UCSD-AML1 (cell line): ENCODE data around the gene MTHFD1.

ENCODE experiments used
- DNase-seq: peaks from one replicate; lab custom pipeline; 2025; ENCODE audit not compliant: unreplicated experiment; lab: John Stamatoyannopoulos, UW

Gene MTHFD1

DNA sequence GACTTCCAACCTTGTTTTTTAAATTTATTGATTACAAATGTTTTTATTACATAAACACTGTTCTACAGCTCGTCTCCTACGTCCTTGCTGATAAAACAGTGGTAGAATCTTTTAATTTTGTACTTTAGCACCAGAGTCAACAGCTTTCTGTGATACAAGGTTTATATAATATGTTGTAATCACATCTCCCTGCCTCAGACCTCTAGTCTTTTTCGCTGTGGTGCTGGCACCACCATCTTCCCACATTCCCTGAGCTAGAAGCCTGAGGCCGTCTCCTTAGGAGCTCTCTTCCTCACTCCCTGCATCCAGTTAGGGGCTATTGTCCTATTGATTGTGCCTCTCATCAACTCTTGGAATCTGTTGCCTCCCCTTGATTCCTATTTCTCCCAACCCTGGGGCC lies 17.1 kb downstream of the MTHFD1 start:
- DNase-seq = no peak

DNA sequence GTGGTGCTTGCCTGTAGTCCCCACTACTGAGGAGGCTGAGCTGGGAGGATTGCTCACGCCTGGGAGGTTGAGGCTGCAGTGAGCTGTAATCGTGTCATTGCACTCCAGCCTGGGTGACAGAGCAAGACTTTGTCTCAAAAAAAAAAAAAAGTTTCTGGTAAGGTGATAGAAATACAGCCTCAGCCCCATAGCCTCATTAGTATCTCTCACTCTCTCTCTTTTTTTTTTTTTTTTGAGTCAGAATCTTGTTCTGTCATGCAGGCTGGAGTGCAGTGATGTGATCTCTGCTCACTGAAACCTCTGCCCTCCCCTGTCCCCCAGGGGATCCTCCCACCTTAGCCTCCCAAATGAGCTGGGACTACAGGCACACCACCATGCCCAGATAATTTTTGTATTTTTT lies 19.2 kb downstream of the MTHFD1 start:
- no peak for DNase-seq

DNA sequence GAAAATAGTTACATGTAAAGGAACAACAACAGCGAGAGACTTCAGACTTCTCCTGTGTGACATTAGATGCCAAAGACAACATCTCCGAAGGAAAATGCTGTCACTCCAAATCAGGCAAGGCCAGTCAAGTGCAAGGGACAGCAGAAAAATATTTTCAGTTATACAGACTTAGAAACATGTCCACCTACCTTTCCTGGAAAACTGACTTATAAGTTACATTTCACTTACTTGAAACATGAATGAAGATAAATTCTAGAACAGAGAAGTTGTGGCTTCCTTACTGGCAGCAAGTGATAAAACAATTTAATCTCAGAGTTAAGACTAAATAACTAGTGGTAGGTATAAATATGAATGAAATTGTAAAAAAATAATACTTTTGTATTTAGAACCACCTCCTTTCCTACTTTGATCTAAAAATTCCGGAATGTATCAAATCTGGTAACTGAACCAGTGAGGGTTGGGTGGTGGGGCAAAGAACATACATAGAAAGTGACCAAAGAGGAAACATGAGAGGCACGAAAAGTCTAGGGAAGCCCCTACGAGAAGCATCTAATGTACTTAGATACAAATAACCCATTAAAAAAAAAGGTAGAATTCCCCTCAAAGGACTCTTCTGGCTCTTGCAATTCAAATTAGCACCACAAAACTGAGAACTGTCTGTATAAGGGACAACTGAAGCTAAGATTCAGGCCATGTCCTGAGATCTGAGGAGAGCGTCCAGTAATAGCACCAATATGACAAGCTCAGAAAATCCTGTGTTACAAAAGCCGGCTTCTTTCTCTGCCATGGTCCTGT lies 21.2 kb downstream of the MTHFD1 start:
- DNase-seq = no peak

DNA sequence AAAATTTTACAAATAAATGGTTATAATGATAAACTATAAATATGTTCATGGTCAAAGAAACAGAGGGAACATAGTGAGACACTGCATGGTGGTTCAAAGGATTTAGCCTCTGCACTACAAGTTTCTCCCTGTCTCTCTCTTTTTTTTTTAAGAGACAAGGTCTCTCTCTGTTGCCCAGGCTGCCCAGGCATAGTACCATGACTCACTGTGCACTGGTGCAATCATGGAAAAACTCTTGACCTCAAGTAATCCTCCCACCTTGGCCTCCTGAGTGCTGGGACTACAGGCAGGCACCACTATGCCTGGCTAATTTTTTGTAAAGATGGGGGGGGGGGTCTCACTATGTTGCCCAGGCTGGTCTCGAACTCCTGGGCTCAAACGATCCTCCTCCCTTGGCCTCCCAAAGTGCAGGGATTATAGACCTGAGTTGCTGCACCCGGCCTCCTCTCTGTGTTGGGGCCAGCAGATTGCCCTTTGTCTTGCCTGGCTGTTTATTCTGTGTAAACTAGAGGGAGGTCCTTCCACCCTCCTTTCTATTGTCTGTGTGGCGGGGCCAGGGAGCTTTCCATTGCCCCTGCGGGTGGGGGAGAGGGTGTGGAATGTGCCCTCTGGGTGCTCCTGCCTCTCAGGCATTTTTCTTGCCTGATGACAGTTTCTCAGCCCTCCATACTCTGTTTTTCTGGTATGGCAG lies 22.1 kb downstream of the MTHFD1 start:
- DNase-seq = no peak

DNA sequence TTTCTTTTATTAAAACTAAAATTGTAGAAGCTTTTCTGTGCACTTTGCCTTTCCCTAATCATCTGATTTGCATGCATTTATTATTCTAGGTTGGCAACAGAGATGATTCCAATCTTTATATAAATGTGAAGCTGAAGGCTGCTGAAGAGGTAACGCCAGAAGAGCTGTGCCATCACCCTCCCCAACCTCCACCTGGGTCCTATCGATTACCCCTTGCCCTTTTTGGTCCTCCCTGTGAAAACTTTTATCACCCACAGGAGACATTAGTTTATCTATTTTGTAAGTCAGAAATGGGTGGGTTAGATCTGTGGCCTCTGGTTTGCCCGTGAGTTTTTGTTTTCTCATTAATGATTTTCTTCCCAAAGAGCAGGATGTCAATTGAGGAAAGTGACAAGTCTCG lies 22.8 kb downstream of the MTHFD1 start:
- DNase-seq = no peak

DNA sequence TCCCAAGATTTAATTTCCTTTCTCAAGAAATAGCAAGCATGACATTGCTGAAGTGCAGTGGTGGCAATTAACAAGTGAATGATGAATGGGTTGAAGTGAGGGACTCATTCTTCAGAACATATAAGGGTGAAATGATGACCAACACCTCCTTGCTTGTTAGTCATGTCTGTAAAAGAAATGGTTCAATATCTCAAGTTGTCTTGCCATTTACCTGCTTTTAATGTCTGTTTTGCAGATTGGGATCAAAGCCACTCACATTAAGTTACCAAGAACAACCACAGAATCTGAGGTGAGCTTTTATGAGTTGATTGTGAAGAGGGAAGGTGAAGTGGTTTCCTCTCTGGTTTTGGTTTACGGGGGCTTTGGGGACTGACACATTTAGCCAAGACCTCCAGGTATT lies 24.1 kb downstream of the MTHFD1 start:
- no peak for DNase-seq

DNA sequence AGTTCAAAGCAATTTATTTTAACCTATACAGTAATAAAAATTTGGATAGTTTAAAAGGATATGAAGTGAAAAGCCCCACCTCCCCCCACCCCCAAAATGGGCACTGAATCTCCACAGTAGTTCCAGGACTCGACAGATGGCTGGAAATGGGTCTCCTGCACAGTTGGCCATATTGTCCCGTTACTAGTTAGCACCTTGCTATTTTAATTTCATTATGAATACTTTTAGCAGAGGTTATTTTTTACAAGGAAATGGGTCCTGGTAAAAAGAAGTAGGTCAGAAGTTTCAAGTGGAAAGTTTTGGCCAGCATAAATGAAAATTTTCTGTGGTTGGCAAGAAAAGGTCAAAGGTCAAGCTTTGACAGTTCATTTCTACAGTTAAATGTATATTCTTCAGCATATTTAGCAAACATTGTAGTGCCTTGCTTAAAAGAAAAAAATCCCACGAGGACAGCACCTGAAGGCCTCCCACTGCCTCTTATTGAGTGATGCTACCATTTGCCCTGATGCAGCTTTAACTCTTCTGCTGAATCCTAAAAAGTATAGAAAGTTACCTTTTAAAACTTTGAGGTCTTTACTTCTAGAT lies 28.3 kb downstream of the MTHFD1 start:
- DNase-seq = no peak

DNA sequence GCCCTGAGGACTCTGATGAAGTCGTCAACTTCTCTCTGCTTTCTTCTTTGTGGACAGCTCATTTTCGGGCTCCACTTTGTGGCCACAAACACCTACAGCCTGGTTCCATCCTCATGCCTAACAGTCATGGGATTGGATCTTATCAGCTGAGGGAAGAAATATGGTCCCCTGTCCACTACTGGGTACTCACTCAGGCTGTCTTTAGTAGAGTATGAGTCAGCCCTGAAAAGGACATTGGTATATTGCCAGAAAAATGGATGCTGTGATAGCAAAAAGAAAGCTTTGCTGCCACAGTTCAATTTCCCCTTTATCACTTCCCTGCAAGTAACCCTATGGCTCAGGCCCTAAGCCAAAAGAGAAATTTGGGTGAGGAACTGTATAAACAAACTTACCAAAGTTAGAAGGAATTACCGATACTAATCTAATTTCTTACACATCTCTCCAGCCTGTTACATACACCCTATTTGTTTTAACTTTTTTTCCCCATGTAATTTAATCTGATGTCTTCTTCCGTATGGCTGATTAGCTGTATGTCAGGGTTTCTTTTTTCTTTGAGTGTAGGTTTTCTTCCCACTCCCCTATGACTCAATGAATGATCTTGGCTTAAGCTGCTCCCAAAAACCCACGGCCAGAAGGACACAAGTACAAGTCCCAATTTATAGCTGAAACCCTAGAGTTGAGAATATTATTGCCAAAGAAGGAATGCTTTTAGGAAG lies 29.1 kb downstream of the MTHFD1 start:
- no peak for DNase-seq

DNA sequence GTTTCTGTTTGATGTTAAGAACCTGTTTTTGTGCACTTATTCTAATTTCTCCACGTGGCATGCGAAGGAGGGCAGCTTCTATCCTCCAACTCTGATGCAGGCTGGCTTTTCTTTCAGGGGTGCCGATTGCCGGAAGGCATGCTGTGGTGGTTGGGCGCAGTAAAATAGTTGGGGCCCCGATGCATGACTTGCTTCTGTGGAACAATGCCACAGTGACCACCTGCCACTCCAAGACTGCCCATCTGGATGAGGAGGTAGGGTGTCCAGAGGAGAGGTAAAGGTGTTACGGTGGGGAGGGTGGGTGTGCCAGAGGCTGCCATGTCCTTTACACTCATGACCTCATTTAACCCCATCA lies 29.6 kb downstream of the MTHFD1 start:
- DNase-seq = no peak

DNA sequence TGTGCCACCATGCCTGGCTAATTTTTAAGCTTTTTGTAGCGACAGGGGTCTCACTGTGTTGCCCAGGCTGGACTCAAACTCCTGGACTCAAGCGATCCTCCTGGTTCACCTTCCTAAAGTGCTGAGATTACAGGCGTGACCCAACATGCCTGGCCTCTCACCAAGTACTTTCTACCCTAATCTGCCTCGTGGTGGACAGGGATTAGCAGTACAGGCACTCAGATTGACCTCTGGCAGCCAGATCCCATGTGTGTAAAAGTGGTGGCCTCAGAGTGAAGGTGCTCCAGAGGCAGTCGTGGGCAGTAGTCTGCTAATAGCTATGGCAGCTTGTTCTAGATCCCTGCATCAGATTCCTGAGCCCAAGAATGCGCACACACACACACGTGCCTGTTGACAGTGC lies 30.9 kb downstream of the MTHFD1 start:
- DNase-seq = no peak

DNA sequence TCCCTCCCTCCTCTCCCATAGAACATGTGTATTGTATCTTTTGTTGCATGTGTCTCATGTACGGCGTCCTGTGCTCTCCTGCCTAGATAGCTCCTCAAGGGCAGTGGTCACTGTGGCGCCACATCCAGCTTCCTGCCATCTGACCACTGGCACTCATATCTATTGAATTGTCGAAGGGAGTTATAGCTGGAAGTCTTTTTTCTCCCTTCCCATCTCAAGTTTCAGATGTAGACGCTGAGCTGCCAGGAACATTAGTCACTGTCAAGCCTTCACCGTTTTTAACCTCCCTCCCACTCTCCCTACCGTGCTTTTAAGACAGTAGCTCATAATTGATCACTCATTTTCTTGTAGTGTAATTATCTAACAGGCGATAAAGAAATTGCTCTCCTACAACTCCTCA lies 33.0 kb downstream of the MTHFD1 start:
- DNase-seq = no peak

DNA sequence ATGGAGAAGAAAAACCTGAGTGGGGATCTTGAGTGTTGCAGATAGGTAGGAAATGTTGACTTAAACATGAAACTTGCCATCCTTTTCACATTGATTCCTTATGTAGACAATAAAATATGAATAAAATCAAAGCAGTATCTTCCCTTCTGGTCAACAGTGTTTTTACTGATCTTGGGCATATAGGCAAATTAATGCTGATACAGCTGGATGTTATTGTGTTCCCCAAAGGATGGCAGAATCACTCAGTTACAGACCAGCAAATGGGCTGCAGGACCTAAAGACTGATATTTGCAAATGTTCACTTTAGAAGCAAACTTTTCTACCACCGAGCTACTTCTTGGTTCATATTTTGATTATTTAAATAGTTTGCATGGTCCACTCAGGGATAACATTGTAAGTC lies 33.9 kb downstream of the MTHFD1 start:
- no peak for DNase-seq

DNA sequence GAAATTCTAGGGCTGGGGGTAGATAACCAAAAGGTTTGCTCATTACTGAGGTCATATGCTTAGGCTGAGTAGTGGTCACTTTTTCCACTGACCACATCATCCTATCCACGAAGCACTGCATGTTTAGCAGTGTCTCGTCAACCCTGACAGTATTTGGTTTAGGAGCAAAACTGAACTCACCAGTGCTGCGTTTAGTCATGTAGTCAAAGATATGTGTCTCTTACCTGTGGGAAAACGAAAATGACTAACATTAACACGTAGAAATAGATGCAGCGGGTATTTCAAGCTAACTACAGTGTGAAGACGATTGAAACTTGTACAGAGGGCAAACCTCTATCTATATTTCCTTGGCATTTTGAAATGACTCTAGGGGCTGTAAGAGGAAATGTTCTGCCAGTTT lies 34.6 kb downstream of the MTHFD1 start:
- DNase-seq = no peak

DNA sequence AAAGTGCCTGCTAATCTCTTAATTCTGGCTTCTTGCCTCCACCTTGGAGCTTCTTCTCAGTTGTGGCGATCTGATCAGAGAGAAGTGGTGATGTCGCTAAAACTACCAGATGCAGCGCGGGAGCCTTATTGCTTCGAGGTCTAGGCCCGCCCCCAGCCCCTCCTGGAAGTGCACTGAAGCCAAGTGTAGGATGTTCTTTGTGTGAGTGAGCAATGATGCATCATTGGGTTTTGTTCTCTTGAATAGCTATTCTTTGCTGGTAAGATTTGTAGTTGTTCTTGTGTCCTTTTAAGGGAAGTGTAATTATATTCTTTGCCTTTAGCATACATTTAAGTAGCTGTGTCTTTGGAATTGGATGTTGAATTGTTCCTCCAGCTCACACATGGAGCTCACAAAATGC lies 35.8 kb downstream of the MTHFD1 start:
- no peak for DNase-seq

DNA sequence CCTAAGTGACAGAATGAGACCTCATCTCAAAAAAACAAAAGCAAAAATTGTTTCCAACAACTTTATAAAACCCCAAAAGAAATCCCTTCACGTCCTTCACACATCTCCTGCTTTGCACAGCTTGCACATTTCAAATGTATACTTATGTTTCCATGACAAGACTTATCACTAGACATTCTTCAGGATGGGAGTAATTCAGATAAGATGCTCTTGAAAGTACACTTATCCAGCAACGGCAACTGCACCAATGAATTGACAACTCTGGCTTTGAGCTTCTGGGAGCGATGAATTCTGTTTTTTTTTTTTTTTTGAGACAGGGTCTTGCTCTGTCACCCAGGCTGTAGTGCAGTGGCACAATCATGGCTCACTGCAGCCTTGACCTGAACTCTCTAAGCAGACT lies 46.4 kb downstream of the MTHFD1 start:
- no peak for DNase-seq

DNA sequence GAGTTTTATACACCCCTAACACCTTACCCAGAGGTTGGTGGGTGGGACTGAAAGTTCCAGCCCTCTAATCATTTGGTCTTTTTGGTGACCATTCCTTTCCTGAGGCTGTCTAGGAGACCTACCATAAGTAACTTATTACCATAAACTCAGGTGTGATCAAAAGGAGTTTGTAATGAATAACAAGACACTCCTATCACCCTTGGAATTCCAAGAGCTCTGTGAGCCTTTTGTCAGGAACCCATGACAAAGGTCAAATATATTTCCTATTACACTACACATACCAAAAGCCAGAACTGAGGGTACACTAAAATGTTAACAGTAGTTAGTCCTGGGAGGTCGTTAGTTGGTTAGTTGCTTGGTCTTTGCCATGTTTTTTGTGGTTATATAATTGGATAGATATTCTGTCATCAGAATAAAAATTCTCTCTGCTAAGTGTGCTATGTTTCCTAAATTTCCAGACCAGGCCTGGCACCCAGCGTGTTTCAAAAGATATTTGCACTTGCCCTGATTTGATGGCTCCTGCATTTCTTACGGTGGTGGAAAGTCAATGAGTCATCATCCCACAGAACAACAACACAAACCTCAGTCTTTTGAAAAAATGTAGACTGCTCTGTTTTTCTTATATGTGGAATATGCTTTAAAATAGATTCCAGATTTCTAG lies 50.2 kb downstream of the MTHFD1 start:
- no peak for DNase-seq

DNA sequence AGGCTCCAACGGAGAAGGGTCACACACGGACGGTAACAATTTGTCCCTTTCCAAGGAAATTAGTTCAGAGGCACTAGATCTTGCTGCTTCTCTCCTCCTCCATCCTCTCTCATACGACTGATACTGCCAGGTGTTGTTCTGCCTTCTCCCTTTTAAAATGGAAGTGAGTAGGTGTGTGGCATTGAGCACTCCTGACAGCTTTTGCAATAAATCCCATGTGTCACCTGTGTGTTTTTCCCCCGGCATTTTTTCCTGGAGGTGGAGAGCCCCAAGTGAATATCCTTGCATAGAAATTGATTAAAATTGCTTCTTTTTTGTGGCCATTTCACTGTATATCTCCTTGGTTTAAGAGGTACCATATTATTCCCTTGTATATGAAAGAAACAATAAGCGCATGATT lies 51.0 kb downstream of the MTHFD1 start:
- no peak for DNase-seq

DNA sequence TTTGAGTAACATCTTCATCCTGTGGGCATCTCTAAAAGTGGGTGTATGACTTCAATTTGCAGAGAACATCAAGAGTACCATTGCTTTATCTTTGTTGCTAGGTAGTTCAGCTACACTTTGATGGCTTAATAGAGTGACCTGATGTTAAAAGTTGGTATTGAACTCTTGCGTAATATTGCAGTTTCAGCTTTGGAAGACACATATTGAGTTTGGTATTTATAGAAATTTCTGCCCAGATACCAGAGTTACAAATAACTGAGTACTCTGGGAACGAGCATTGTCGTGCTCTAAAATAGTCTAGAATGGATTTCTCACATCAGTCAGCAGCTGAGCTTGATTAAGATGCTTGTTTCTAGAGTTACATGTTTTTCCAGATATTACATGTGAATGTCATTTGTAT lies 52.3 kb downstream of the MTHFD1 start:
- DNase-seq = no peak

DNA sequence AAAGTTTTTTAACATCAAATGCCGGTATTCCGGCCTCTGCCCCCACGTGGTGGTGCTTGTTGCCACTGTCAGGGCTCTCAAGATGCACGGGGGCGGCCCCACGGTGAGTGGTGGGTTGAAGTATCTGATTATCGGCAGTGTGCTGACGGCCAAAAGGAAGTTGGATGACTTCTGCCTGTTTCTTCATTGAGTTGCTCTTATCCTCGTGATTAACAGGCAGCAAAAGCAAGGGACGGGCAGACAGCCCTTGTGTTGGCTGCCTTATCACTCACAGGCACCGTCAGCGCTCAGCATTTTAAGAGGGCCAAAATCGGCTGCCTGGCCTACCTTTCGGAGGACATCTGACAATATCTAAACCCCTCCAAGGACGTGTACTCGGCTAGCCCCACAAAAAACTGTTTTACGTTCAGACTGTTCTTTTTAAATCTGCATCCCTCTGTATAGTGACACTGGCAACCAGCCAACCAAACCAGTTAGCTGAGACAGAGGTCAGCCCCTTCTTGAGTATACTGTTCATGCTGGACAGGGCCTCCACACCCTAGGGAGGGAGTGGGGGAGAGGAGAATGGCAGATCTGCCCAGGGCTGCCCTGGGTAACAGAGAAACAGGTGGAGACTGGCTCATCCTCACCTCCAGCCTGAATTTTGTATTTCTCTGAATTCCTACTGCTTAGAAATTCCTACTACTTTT lies 54.3 kb downstream of the MTHFD1 start:
- DNase-seq = no peak

DNA sequence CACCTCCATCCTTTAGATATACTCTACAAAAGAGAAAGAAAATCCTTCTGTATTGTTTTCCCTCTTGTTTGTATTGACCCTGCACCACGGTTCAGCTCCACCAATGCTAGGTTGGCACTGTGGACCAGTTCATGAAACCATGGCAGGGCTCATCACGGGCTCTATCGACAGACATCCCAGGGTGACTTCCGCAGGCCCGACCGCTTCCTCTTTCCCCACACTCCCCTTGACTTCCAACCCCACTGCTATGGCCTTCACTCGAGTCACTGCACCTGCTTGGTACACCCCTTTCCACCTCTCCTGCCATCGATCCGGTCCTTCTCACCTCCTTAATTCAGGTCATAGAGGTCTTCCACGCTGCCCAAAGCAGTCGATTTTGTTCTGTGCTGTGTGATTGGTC lies 56.0 kb downstream of the MTHFD1 start:
- no peak for DNase-seq
